Aorta (tissue), 5 donors: Measurements from ENCODE around the gene SYT7. TPM values are rescaled to one million over a fixed set of nuclear protein-coding genes. Genes with fewer than 3 reads are reported as not detected.

Experiments
- ATAC-seq: fragments of 200-7000 bp; cut with Tn5 transposase; one replicate; pipeline ENCODE4 v1.9.1; 2022; ENCODE audit warnings: moderate library complexity; ENCODE audit not compliant: low FRiP score
- DNase-seq, 2 donors: peaks; one replicate each; pipeline ENCODE4 v3.0.0-alpha.2; 2020
- H3K27ac ChIP-seq, 2 donors: one replicate each; pipeline ENCODE4 v1.5.1; 2013; ENCODE audit warnings: low read length in 2 of 2, mild to moderate bottlenecking in 2 of 2, moderate library complexity in 2 of 2, control low read depth in 1 of 2, inconsistent platforms in 1 of 2, low read depth in 1 of 2
- H3K27me3 ChIP-seq, 2 donors: one replicate each; pipeline ENCODE4 v1.6.1; 2013; ENCODE audit warnings: control low read depth in 1 of 2, low read length in 1 of 2, mild to moderate bottlenecking in 1 of 2, moderate library complexity in 1 of 2; ENCODE audit not compliant: insufficient read depth in 2 of 2, control insufficient read depth in 1 of 2
- H3K36me3 ChIP-seq, 2 donors: one replicate each; pipeline ENCODE4 v1.6.1; 2013; ENCODE audit warnings: control low read depth in 1 of 2, low read length in 1 of 2, mild to moderate bottlenecking in 1 of 2; ENCODE audit not compliant: insufficient read depth in 2 of 2, control insufficient read depth in 1 of 2
- H3K4me1 ChIP-seq, 2 donors: one replicate each; pipeline ENCODE4 v1.6.1; 2013; ENCODE audit warnings: low read length in 2 of 2, control low read depth in 1 of 2, mild to moderate bottlenecking in 1 of 2, moderate library complexity in 1 of 2; ENCODE audit not compliant: insufficient read depth in 2 of 2, control insufficient read depth in 1 of 2
- H3K4me3 ChIP-seq, 2 donors: one replicate each; pipeline ENCODE4 v1.5.1; 2013; ENCODE audit warnings: low read length in 2 of 2, control low read depth in 1 of 2, mild to moderate bottlenecking in 1 of 2
- H3K9me3 ChIP-seq: one replicate; pipeline ENCODE4 v1.6.1; 2013; ENCODE audit warnings: mild to moderate bottlenecking, low read length; ENCODE audit not compliant: control insufficient read depth
- WGBS, 2 donors: extraction: QIAGEN DNeasy Blood & Tissue Kit; methylation state at CpG; one replicate each; pipeline ENCODE4 v1.1.7; 2013; 5-methylcytosine and 5-hydroxymethylcytosine counted together
- intact Hi-C, 2 donors: fragments of 100-400 bp; cut with DNase I; formaldehyde crosslinking; loops; one replicate each; pipeline versions ENCODE4 v1.14.2 to v1.15.0; 2022
- polyA plus RNA-seq, 2 donors: library from polyadenylated mRNA; stranded (reverse); fragments of 200-250 nt; gene quantifications; one replicate each; pipeline ENCODE4 v1.2.3, GENCODE V29; 2013
- total RNA-seq, 2 donors: library from RNA; stranded (reverse); fragmentation: NEBNext Ultra II Directional; extraction: Animal tissue kit (Norgen Biotek cat#: 25700); gene quantifications; one replicate each; pipeline ENCODE4 v1.2.1, GENCODE V29; 2021
- donor health status: healthy with polysubstance abuse.
- donor health status: Bipolar disorder and iron deficiency.
- donor health status: DM: no; HTN: no; CAD: no.
- donor health status: DM: no; HTN: no; CAD: no.
- donor health status: DM: yes; HTN: yes; CAD: no.

SYT7 gene
- total and polyA plus RNA-seq, 4 donors = 0.20 to 2.3 (median 0.94) TPM

GRCh38 chr11:61569018-61569417 is 11.9 kb downstream of the SYT7 start:
- no peak for DNase-seq
- 35 to 46% methylated on average over 3 of the region's 3 CpGs for WGBS, 2 donors
- H3K36me3 ChIP-seq = no peaks in the 10 kb centered on the region
- no peaks in the 10 kb centered on the region for H3K9me3 ChIP-seq
- intact Hi-C loops = no loop called here
- H3K4me3 ChIP-seq = no peak overlapping the region
- no peaks in the 10 kb centered on the region for H3K4me1 ChIP-seq
- no peak for ATAC-seq
- H3K27me3 ChIP-seq = peaks cover 0 to 2% of the 10 kb centered on the region in 2 donors
- H3K27ac ChIP-seq = no peak overlapping the region

- no peaks in the 10 kb centered on the region for H3K36me3 ChIP-seq
- peaks cover 0 to 2% of the 10 kb centered on the region in 2 donors for H3K27me3 ChIP-seq
- DNase-seq (peak; percentile 79 to 91), ATAC-seq (peak; percentile 83)
- intact Hi-C loops = no loop called here
- no peak overlapping the region for H3K4me3 ChIP-seq
- 1 to 2% methylated on average over 38 to 46 of the region's 46 CpGs for WGBS, 2 donors
- no peaks in the 10 kb centered on the region for H3K9me3 ChIP-seq
- no peak overlapping the region for H3K27ac ChIP-seq
- H3K4me1 ChIP-seq = no peaks in the 10 kb centered on the region
Measured at GRCh38 chr11:61567286-61568061, 13.4 kb downstream of the SYT7 start.

- no peak for ATAC-seq
- Histone ChIP-seq H3K9me3 (no peaks in the 10 kb centered on the region), H3K4me1 (no peaks in the 10 kb centered on the region), H3K36me3 (no peaks in the 10 kb centered on the region), H3K27me3 (peaks cover 0 to 2% of the 10 kb centered on the region in 2 donors), H3K4me3 (no peak overlapping the region), H3K27ac (no peak overlapping the region)
- no peak for DNase-seq
- 49 to 51% methylated on average over 8 of the region's 8 CpGs for WGBS, 2 donors
- intact Hi-C loops = no loop called here
Measured at GRCh38 chr11:61564936-61565696, 15.8 kb downstream of the SYT7 start.

GRCh38 chr11:61560751-61561150 is 20.1 kb downstream of the SYT7 start:
- no peak overlapping the region for H3K4me3 ChIP-seq
- 57 to 69% methylated on average over 6 of the region's 6 CpGs for WGBS, 2 donors
- intact Hi-C loops = no loop called here
- no peak overlapping the region for H3K27ac ChIP-seq
- DNase-seq = no peak
- H3K36me3 ChIP-seq = no peaks in the 10 kb centered on the region
- no peaks in the 10 kb centered on the region for H3K4me1 ChIP-seq
- ATAC-seq = no peak
- H3K27me3 ChIP-seq = peaks cover 0 to 4% of the 10 kb centered on the region in 2 donors
- H3K9me3 ChIP-seq = no peaks in the 10 kb centered on the region

- H3K4me3 ChIP-seq = no peak overlapping the region
- no peaks in the 10 kb centered on the region for H3K9me3 ChIP-seq
- no peak overlapping the region for H3K27ac ChIP-seq
- ATAC-seq = no peak
- DNase-seq = no peak
- no peaks in the 10 kb centered on the region for H3K36me3 ChIP-seq
- intact Hi-C loops = no loop called here
- WGBS, 2 donors = 38 to 50% methylated on average over 3 of the region's 3 CpGs
- H3K4me1 ChIP-seq = no peaks in the 10 kb centered on the region
- H3K27me3 ChIP-seq = peaks cover 0 to 4% of the 10 kb centered on the region in 2 donors
Measured at GRCh38 chr11:61556621-61557020, 24.3 kb downstream of the SYT7 start.

GRCh38 chr11:61555978-61556377 is 24.9 kb downstream of the SYT7 start:
- DNase-seq (no peak), ATAC-seq (no peak)
- H3K4me3 ChIP-seq = no peak overlapping the region
- H3K27ac ChIP-seq = no peak overlapping the region
- peaks cover 0 to 4% of the 10 kb centered on the region in 2 donors for H3K27me3 ChIP-seq
- H3K36me3 ChIP-seq = no peaks in the 10 kb centered on the region
- 28 to 47% methylated on average over 5 to 10 of the region's 10 CpGs for WGBS, 2 donors
- intact Hi-C loops = no loop called here
- no peaks in the 10 kb centered on the region for H3K9me3 ChIP-seq
- no peaks in the 10 kb centered on the region for H3K4me1 ChIP-seq

GRCh38 chr11:61555051-61555969 is 25.6 kb downstream of the SYT7 start:
- ATAC-seq (no peak), DNase-seq (no peak)
- intact Hi-C loops = no loop called here
- H3K4me3 ChIP-seq = no peak overlapping the region
- H3K4me1 ChIP-seq = no peaks in the 10 kb centered on the region
- no peaks in the 10 kb centered on the region for H3K9me3 ChIP-seq
- no peaks in the 10 kb centered on the region for H3K36me3 ChIP-seq
- 3 to 4% methylated on average over 57 of the region's 57 CpGs for WGBS, 2 donors
- peaks cover 0 to 4% of the 10 kb centered on the region in 2 donors for H3K27me3 ChIP-seq
- no peak overlapping the region for H3K27ac ChIP-seq

GRCh38 chr11:61554172-61554988 is 26.5 kb downstream of the SYT7 start:
- WGBS, 2 donors = 33 to 39% methylated on average over 13 of the region's 13 CpGs
- Histone ChIP-seq H3K4me1 (no peaks in the 10 kb centered on the region), H3K27ac (no peak overlapping the region), H3K27me3 (peaks cover 0 to 3% of the 10 kb centered on the region in 2 donors), H3K9me3 (no peaks in the 10 kb centered on the region), H3K4me3 (no peak overlapping the region), H3K36me3 (no peaks in the 10 kb centered on the region)
- intact Hi-C loops = no loop called here
- ATAC-seq (no peak), DNase-seq (no peak)
